GM18858 (cell line): Measurements from ENCODE around the gene MMP17.
A peak's percentile ranks its signal among the peaks of the same experiment; 100 is the strongest.

Source experiments
- ATAC-seq: cut with Tn5 transposase; IDR thresholded peaks from one replicate; pipeline ENCODE4 v1.9.1; 2021; ENCODE audit not compliant: unreplicated experiment

The MMP17 gene

DNA sequence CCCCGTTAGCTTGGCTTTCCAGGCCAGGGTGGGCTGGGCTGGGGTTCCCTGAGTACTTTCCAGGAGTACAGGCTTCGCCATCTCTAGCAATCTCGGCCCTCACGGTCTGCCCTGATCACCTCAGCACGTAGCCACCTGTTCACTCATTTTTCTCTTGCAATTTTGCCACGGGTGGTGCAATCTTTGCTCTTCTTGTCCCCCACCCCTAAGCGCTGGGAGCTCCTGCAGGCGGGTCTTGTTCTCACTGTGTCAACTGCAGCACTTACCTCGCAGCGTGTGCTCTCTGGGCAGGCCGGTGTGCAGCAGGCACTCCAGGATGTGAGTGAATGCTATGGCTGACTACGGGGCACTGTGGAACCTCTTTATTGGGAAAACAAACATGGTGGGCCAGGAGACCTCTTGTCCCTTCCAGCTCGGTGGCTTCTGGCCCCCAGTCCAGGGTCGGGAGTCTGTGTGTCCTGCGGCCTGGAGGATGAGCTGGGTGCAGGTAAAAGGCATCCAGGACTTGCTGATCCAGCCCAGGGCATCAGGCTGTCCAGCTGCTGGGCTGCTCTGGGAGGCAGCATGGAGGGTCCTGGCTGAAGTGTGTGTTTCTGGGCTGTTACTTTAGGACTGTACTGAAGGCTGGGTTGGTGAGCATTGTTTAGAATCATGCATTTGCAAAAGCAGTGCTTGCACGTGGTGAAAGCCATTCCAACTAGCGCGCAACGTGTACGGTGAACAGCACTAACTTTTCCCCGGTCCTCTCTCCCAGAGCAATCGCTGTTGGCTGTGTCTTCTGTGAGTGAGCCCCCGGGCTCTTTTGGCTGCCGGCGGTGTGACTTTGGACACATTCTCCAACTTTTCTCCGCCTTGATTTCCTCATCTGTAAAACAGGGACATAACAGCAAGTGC is 64.8 kb downstream of the MMP17 start:
- no peak for ATAC-seq

DNA sequence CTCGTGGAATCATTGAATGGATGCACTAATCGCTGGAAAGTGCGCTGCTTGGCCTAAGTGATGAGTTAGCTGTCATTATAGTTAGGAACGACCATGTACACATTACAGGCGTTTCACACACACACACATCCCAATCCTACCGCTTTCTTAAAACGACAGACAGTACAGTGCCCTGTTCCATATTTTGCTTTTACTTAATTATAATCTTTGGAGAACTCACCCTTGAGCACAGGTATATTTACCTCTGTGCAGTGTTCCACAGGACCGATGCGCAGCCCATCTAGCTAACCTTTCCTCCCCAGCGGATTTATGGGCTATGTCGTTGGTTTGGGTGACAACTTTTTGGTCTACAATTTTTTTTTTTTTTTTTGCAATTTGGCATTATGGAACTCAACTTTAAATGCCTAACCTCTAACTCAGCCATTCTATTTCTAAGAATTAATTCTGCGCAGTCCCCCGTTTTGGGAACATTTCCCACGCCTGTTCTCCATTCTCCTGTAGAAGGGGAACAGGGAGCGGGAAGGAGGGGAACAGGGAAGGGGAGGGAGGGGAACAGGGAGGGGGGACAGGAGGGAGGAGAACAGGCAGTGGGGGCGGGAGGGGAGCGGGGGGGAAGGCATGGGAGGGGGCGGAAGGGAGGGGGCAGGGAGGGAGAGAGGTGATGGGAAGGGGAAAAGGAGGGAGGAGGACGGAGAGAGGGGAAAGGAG is 65.6 kb downstream of the MMP17 start:
- no peak for ATAC-seq

DNA sequence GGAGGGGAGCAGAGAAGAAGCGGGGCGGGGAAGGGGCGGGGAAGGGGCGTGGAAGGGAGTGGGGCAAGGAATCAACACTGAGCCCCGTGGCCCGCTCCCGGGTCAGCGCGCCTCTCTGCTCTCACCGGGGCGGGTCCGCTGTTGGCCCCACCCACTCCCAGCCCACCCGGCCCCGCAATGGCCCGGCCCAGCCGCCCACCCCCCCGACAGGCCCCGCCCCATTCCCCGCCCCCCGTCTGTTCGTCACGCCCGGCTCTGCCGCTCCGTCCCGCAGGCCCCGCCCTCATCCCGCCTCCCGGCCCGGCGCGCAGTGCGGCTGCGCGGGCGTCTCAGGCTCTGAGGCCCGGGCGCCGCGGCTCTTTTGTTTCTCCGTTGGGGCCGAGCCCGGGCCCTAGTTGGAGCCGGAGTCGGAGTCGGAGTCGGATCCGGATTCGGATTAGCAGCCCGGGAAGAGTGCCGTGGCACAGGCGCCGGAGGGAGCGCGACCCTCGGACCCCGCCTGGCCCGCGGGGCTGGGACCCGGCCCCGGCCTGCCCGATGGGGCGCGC is 66.2 kb downstream of the MMP17 start, which contains the start of gene ULK1:
Gene ULK1, plus strand, starts transcription at position 310 of the 548 bp plus-strand sequence. CDS start 380 bp downstream, outside the sequence.
- ATAC-seq = peak; percentile 54

DNA sequence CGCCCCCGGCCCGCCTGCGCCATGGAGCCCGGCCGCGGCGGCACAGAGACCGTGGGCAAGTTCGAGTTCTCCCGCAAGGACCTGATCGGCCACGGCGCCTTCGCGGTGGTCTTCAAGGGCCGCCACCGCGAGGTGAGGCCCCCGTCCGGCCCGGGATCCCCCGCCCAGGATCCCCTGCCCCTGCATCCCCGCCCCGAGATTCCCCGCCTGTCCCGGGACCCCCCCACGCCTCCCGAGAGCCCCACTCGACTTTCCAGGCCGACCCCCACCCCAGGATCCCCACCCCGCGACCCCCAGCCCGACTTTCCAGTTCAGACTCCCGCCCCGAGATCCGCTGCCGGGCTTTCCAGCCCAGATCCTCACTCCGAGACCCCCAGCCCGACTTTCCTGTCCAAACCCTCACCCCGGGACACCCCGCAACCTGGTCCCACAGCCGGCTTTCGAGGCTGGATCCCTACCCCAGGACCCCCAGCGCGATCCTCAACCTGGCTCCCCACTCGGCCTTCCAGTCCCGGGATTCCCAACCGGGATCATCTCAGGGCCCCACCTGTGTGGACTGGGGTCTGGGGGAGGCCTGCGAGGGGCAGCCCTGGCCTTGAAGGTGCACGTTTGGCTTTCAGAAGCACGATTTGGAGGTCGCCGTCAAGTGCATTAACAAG is 66.9 kb downstream of the MMP17 start:
- ATAC-seq = no peak

DNA sequence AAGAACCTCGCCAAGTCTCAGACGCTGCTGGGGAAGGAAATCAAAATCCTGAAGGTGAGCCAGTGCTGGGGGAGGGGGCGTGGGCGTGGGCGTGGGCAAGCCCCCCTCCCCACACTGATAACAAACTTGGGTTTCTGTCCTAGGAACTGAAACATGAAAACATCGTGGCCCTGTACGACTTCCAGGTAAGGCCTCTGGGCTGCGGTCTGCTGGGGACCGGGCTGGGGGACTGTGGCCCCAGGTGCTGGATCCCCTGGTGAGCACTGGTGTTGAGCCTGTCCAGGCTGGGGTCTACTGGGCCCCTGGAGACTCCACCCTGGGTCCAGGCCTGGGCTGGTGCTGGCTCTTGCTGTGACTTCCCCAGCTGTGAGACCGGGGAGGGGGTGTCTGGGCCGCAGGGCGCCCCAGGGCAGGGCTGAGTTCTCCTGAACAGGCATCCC is 67.5 kb downstream of the MMP17 start:
- peak; percentile 22 for ATAC-seq

DNA sequence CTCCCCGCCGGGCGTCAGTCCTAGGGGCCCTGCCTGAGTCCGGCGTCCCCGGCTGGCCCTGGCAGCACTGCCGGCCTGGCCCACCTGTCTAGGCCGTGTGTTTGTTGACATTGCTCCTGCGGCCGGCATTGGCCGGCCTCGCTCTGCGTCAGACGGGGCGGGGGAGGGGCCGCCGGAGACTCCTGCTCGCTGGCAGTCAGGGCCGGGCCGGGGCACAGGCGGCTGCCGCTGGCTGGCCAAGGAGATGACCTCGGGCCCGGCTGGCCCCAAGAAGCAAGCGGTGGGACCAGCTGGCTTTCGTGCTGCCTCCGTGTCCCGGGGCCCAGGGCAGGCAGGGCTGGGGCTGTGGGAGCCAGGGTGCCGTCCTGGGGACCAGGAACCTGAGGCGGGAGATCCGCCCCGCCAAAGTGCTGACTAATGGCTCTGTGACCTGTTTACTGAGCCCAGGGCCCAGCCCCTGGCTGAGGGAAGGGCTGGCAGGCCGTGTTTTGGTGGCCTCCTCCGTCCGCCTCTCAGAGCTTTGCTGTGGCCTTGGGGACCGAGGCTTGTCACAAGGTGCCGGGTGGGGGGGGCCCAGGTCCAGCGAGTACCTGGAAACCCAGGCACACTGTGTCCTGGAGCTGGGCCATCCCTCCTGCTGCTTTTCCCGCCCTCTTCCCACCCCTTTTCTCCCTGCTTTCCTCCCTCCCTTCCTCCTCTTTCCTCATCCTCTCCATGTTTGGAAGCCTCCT is 68.1 kb downstream of the MMP17 start:
- ATAC-seq = peak; percentile 57

DNA sequence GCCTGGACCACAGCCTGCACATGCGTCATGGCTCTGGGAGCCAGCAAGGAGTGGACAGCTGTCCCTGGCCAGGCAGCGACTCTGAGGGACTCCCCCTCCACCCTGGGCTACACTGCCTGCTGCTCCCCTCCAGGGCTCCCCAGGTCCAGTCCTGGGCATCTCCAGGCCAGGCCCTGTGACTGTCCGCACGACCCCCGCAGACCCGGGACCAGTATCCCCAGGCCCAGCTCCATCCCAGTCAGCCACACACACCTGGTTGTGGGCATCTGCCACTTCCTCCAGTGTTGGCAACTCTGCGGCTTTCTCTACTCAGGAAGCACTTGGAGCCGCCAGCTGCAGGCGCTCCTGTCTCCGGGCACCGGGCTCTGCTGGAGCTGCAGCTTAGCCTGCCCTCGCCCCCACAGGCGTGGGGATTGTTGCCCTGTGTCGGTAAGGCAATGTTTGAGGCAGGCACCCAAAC is 68.6 kb downstream of the MMP17 start:
- ATAC-seq = no peak

DNA sequence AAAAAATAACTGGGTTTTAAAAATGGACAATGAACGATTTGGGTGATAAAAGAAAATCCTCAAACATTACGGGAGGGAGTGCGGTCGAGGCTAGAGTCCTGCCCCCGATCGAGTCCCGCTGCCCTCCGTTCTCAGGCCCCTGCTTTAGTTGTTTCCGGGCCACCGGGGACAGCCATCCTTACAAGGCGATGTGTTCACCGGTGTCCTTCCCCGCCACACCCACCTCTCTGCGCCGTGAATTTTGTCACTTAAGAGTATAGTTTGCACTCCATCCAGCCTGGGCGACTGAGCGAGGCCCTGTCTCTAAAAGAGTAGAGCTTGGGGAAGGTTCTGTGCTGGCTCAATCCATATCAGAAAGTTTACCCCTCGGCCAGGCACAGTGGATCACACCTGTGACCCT is 69.1 kb downstream of the MMP17 start:
- ATAC-seq = no peak

DNA sequence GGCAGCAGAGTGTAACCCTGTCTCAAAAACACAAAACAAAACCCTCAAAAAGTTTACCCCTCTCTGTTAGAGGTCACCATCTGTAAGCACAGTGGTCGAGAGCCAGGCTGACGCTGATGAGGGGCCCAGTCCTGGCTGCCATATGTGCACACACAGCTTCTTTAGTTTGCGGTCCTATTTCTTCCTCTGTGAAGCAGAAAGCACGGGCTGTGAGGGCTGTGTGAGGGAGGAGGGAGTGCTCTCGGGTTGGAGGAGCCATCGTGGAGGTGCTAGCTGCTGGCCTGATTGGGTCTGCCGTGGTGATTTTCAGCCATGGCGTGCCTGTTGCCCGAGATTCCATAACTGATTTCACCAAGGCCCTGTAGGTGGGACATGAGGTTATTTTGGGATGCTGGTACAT is 69.7 kb downstream of the MMP17 start:
- ATAC-seq = no peak

DNA sequence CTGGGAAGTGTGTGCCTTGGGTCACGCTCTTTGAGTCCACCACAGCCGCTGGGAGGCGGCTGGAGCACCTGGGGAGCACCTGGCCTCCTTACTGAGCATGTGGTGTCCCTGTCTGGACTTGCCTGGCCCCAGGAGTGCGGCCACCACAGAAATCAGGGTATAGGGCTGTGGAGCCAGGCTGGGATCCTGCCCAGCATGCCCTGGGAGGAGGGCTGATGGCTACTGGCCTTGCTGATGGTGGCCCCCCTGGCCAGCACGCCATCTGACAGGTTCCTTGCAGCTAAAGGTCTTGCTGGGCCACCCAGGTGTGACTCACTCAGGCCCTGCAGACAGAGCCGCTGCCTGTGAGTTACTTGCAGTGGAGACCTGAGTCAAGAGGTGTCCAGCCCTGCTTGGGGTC is 72.2 kb downstream of the MMP17 start:
- ATAC-seq = no peak
